OCI-LY1 (cell line): ENCODE results near the gene CHRNA4.

Source experiments
- H2AFZ ChIP-seq: fragments of 200-600 bp; sonication (generic), shearing (Covaris generic); 2 replicates; pipeline ENCODE4 v1.6.0; 2014; ENCODE audit warnings: antibody characterized with exemption, mild to moderate bottlenecking, low read length
- H3F3A ChIP-seq: fragments of 200-600 bp; sonication (generic), shearing (Covaris generic); 2 replicates; pipeline ENCODE4 v1.6.0; 2014; ENCODE audit warnings: mild to moderate bottlenecking, antibody characterized with exemption, low read length, moderate library complexity; ENCODE audit not compliant: insufficient read depth
- H3K27ac ChIP-seq: fragments of 200-600 bp; sonication (generic); 2 replicates; pipeline ENCODE4 v1.5.1; 2014; ENCODE audit warnings: low read length, mixed run types, mild to moderate bottlenecking, low read depth; ENCODE audit not compliant: poor library complexity, severe bottlenecking
- H3K27me3 ChIP-seq: fragments of 200-600 bp; sonication (generic); 2 replicates; pipeline ENCODE4 v1.6.0; 2014; ENCODE audit warnings: antibody characterized with exemption, mild to moderate bottlenecking, low read length, moderate library complexity; ENCODE audit not compliant: insufficient read depth
- H3K36me3 ChIP-seq: fragments of 200-600 bp; sonication (generic); 2 replicates; pipeline ENCODE4 v1.6.1; 2014; ENCODE audit warnings: mild to moderate bottlenecking, antibody characterized with exemption, low read length, moderate library complexity, mixed read lengths; ENCODE audit not compliant: insufficient read depth
- H3K4me1 ChIP-seq: fragments of 200-600 bp; sonication (generic); 2 replicates; pipeline ENCODE4 v1.5.1; 2014; ENCODE audit warnings: mild to moderate bottlenecking, low read length, moderate library complexity; ENCODE audit not compliant: insufficient read depth, severe bottlenecking
- H3K4me2 ChIP-seq: fragments of 200-600 bp; sonication (generic), shearing (Covaris generic); 2 replicates; pipeline ENCODE4 v1.6.1; 2014; ENCODE audit warnings: low read length
- H3K4me3 ChIP-seq: fragments of 200-600 bp; sonication (generic); 2 replicates; pipeline ENCODE4 v1.5.1; 2014; ENCODE audit warnings: low read length, low read depth, mild to moderate bottlenecking, mixed read lengths; ENCODE audit not compliant: poor library complexity, severe bottlenecking
- H3K79me2 ChIP-seq: fragments of 200-600 bp; shearing (Covaris generic); 2 replicates; pipeline ENCODE4 v1.6.1; 2016; ENCODE audit warnings: mixed run types, low read length, mixed read lengths; ENCODE audit not compliant: insufficient read depth
- H3K9ac ChIP-seq: fragments of 200-600 bp; sonication (generic), shearing (Covaris generic); 2 replicates; pipeline ENCODE4 v1.6.1; 2014; ENCODE audit warnings: mild to moderate bottlenecking, low read length, mixed read lengths
- H3K9me2 ChIP-seq: fragments of 200-600 bp; sonication (generic), shearing (Covaris generic); 2 replicates; pipeline ENCODE4 v1.6.1; 2014; ENCODE audit warnings: low read depth, mild to moderate bottlenecking, low read length, mixed read lengths
- H3K9me3 ChIP-seq: fragments of 200-600 bp; shearing (Covaris generic); 2 replicates; pipeline ENCODE4 v1.6.1; 2014; ENCODE audit warnings: low read length, mixed read lengths
- H4K20me1 ChIP-seq: fragments of 200-600 bp; sonication (generic), shearing (Covaris generic); 2 replicates; pipeline ENCODE4 v1.6.0; 2016; ENCODE audit warnings: mild to moderate bottlenecking, low read length; ENCODE audit not compliant: insufficient read depth
- CTCF ChIP-seq: fragments of 200-600 bp; sonication (generic), shearing (Covaris generic); IDR thresholded peaks from 2 replicates; pipeline ENCODE4 v1.5.1; 2017; ENCODE audit warnings: mild to moderate bottlenecking, antibody characterized with exemption, low read length, moderate library complexity, mixed read lengths
- EZH2 ChIP-seq: fragments of 200-600 bp; sonication (generic), shearing (Covaris generic); IDR thresholded peaks from 2 replicates; pipeline ENCODE4 v1.8.0; 2017; ENCODE audit warnings: borderline replicate concordance, mixed run types, mild to moderate bottlenecking, antibody characterized with exemption, low read length, moderate library complexity, mixed read lengths

Gene CHRNA4

DNA sequence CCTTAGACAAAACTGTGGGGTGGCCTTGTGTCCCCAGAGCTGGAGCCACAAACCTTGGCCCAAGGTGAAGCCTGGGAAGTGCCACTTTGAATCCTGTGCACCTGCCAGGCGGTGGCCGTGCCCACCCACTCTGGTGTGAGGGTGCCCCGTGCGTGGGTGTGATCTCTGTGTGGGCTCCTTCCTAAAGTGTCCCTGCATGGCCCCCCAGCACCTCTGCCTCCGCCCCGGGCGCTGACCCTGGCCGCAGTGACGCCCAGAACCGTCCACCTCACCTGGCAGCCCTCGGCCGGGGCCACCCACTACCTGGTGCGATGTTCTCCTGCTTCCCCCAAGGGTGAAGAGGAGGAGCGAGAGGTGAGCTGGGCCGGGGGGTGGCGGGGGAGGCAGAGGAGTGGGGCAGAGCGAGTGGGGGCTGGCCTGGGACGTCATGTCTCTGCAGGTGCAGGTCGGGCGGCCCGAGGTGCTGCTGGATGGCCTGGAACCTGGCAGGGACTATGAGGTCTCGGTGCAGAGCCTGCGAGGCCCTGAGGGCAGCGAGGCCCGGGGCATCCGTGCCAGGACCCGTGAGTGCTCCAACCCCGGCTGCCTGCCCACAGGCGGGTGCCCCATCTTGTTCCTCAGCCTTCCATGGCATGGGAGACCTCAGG, 49.8 kb downstream of the CHRNA4 start:
- Histone ChIP-seq H3K9ac (no peak overlapping the region), H3K4me2 (no peak overlapping the region), H3K9me2 (no peaks in the 10 kb centered on the region), H3K4me1 (no peaks in the 10 kb centered on the region), H3K36me3 (no peaks in the 10 kb centered on the region), H3K27ac (no peak overlapping the region), H3K27me3 (no peaks in the 10 kb centered on the region; the same call in 1 of the 2 replicates), H3K79me2 (no peaks in the 10 kb centered on the region), H4K20me1 (no peaks in the 10 kb centered on the region), H3K9me3 (no peaks in the 10 kb centered on the region), H2AFZ (no peak overlapping the region), H3F3A (no peaks in the 10 kb centered on the region), H3K4me3 (no peak overlapping the region)
- TF ChIP-seq EZH2 (no peak), CTCF (no peak)

DNA sequence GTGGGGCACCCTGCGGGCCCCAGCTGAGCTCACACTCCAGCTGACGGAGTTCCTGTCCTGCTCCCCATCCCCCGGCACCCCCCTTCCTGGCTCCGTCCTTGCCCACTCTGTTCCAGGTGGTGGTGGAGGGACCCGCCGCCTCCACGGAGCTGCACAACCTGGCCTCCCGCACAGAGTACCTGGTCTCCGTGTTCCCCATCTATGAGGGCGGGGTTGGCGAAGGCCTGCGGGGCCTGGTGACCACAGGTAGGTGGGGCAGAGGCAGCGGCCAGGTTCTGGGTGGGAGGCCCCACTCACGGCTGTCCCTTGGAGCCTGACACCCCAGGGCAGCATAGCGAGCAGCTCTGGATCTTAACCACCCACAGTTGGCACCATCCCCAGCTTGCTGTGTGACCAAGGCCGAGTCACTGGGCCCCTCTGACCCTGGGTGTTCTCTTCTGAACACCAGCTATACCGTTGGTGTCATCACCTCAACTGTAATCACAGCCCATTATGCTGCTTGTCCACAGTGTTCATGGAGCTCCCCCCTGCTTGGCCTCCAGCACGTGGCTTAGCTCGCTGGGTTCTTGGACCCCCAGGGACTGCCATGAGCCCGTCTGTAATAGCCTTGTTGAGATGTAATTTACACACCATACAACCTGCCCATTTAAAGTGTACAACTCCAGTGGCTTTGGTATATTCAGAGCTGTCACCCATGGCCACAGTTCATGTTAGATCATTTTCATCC, 50.7 kb downstream of the CHRNA4 start:
- H3K27me3 ChIP-seq, result no peaks in the 10 kb centered on the region; the same call in 1 of the 2 replicates
- no peaks in the 10 kb centered on the region for H3K79me2 ChIP-seq
- H3F3A ChIP-seq, result no peaks in the 10 kb centered on the region
- H3K4me1 ChIP-seq, result no peaks in the 10 kb centered on the region
- no peak overlapping the region for H2AFZ ChIP-seq
- H4K20me1 ChIP-seq, result no peaks in the 10 kb centered on the region
- no peak overlapping the region for H3K4me2 ChIP-seq
- H3K4me3 ChIP-seq, result no peak overlapping the region
- no peaks in the 10 kb centered on the region for H3K9me2 ChIP-seq
- no peak overlapping the region for H3K9ac ChIP-seq
- H3K9me3 ChIP-seq, result no peaks in the 10 kb centered on the region
- no peak overlapping the region for H3K27ac ChIP-seq
- no peaks in the 10 kb centered on the region for H3K36me3 ChIP-seq
- TF ChIP-seq CTCF (no peak), EZH2 (no peak)

DNA sequence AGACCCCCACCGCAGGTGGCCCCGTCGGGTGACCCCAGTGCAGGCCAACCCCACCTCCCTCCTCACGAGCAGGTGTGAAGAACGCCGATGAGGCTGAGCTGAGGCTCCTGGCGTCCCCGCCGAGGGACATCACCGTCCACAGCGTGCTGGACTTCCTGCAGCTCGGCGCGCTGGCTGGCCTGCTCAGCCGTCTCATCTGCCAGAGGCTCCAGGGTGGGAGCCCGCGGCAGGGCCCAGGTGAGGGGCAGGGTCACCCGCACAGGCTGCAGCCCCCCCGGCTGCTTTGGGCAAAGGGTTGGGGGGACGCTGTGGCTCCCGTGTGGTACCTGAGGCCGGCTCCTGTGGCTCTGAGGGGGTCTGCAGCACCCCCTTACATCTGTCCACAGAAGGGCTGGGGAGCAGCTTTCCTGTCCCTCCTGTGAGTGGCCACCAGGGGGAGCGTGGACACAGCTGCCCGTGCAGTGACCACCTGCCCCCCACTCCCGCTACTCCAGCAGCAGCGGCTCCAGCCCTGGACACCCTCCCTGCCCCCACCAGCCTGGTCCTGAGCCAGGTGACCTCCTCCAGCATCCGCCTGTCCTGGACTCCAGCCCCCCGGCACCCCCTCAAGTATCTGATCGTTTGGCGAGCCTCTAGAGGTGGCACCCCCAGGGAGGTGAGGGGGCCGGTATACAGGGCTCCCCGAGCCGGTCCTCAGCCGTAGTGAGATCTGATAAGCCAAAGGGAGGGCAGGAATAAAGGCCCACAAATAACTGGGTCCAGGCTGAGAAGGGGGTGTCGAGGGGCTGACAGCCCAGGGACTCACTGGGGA, 51.7 kb downstream of the CHRNA4 start:
- TF ChIP-seq CTCF, result peak; percentile 36; the same call in 1 of the 2 replicates
- no peak for TF ChIP-seq EZH2
- H3K9me2 ChIP-seq, result no peaks in the 10 kb centered on the region
- no peaks in the 10 kb centered on the region for H3K36me3 ChIP-seq
- no peak overlapping the region for H3K9ac ChIP-seq
- H3K79me2 ChIP-seq, result no peaks in the 10 kb centered on the region
- no peaks in the 10 kb centered on the region for H3F3A ChIP-seq
- H3K27ac ChIP-seq, result no peak overlapping the region
- H4K20me1 ChIP-seq, result no peaks in the 10 kb centered on the region
- no peak overlapping the region for H2AFZ ChIP-seq
- H3K9me3 ChIP-seq, result no peaks in the 10 kb centered on the region
- H3K4me3 ChIP-seq, result no peak overlapping the region
- H3K27me3 ChIP-seq, result no peaks in the 10 kb centered on the region; the same call in 1 of the 2 replicates
- no peak overlapping the region for H3K4me2 ChIP-seq
- H3K4me1 ChIP-seq, result no peaks in the 10 kb centered on the region
